Fibroblast of the aortic adventitia (primary cell): ENCODE measurements around the gene KRT72. TPM values are rescaled to one million over a fixed set of nuclear protein-coding genes. Genes with fewer than 3 reads are reported as not detected.

Experiments used
- DNase-seq: peaks from one replicate; pipeline ENCODE4 v3.0.0-alpha.2; 2010; ENCODE audit warnings: low read depth
- H3K4me3 ChIP-seq: 2 replicates; pipeline ENCODE4 v1.5.1; 2011; ENCODE audit warnings: low read depth, mild to moderate bottlenecking, control low read depth, low read length, moderate library complexity
- CTCF ChIP-seq: IDR thresholded peaks from 2 replicates; pipeline ENCODE4 v1.5.1; 2011; ENCODE audit warnings: mild to moderate bottlenecking, low read length, control low read depth, inconsistent platforms; ENCODE audit not compliant: insufficient read depth
- total RNA-seq: library from RNA; depleted of rRNA; stranded (reverse); fragments of >200 nt; gene quantifications from 2 replicates; pipeline ENCODE4 v1.2.3, GENCODE V29; 2012; ENCODE audit warnings: low replicate concordance

KRT72 gene
- total RNA-seq = not detected in 2 replicates

- H3K4me3 ChIP-seq = no peak within 1 kb of the TSS
- TF ChIP-seq CTCF = no peak
Measured at GRCh38 chr12:52600941-52601481, at the start of gene KRT72. Gene KRT72 (minus strand): TSS chr12:52601463. CDS start chr12:52601452, 11 bp downstream.

GRCh38 chr12:52650520-52651081 is 49.3 kb upstream of the KRT72 start:
- no peak for TF ChIP-seq CTCF
- no peak overlapping the region for H3K4me3 ChIP-seq
- DNase-seq = no peak

More at GRCh38 chr12:52600941-52601481, at the start of gene KRT72:
- no peak for DNase-seq

- DNase-seq = no peak
- no peak for TF ChIP-seq CTCF
- no peak overlapping the region for H3K4me3 ChIP-seq
Measured at GRCh38 chr12:52649066-52649465, 47.8 kb upstream of the KRT72 start.

- no peak for DNase-seq
- H3K4me3 ChIP-seq = no peak overlapping the region
Measured at GRCh38 chr12:52648012-52648550, 46.8 kb upstream of the KRT72 start.

GRCh38 chr12:52647601-52648000 is 46.3 kb upstream of the KRT72 start:
- H3K4me3 ChIP-seq = no peak overlapping the region
- TF ChIP-seq CTCF = no peak
- no peak for DNase-seq

More at GRCh38 chr12:52648012-52648550, 46.8 kb upstream of the KRT72 start:
- TF ChIP-seq CTCF = no peak

- TF ChIP-seq CTCF = no peak
- H3K4me3 ChIP-seq = no peak overlapping the region
- no peak for DNase-seq
Measured at GRCh38 chr12:52646613-52647012, 45.4 kb upstream of the KRT72 start.
